Spleen (tissue), 11 donors: Measurements from ENCODE around the gene DRAP1. TPM values are rescaled to one million over a fixed set of nuclear protein-coding genes. Genes with fewer than 3 reads are reported as not detected.

Experiments used
- DNase-seq: peaks from one replicate; pipeline ENCODE4 v3.0.0-alpha.2; 2020
- H3K27ac ChIP-seq, 8 donors: fragments of 200-600 bp; sonication (generic) in 7 of 8; 1 replicate in 4 of 8; 2 replicates in 4 of 8; pipeline versions ENCODE4 v1.5.0 to v1.8.0; 2016 to 2021; ENCODE audit warnings: inconsistent platforms in 4 of 8, mild to moderate bottlenecking in 4 of 8, moderate library complexity in 1 of 8
- H3K27me3 ChIP-seq, 7 donors: fragments of 200-600 bp; sonication (generic) in 6 of 7; replicated peaks in 1 of 7; 1 replicate in 4 of 7; 2 replicates in 3 of 7; pipeline versions ENCODE4 v1.5.0 to v1.8.0; 2016 to 2021; ENCODE audit warnings: inconsistent platforms in 3 of 7, mild to moderate bottlenecking in 1 of 7
- H3K36me3 ChIP-seq, 6 donors: fragments of 200-600 bp; sonication (generic) in 5 of 6; 1 replicate in 4 of 6; 2 replicates in 2 of 6; pipeline versions ENCODE4 v1.5.0 to v1.8.0; 2016 to 2021; ENCODE audit warnings: inconsistent platforms in 2 of 6
- H3K4me1 ChIP-seq, 6 donors: fragments of 200-600 bp; sonication (generic) in 5 of 6; 1 replicate in 3 of 6; 2 replicates in 3 of 6; pipeline versions ENCODE4 v1.5.0 to v1.8.0; 2016 to 2021; ENCODE audit warnings: inconsistent platforms in 3 of 6
- H3K4me3 ChIP-seq, 8 donors: fragments of 200-600 bp; sonication (generic) in 7 of 8; 1 replicate in 4 of 8; 2 replicates in 4 of 8; pipeline versions ENCODE4 v1.5.0 to v1.8.0; 2016 to 2021; ENCODE audit warnings: inconsistent platforms in 4 of 8, mild to moderate bottlenecking in 4 of 8, moderate library complexity in 2 of 8
- H3K9me3 ChIP-seq, 8 donors: fragments of 200-600 bp; sonication (generic) in 7 of 8; 1 replicate in 4 of 8; 2 replicates in 4 of 8; pipeline versions ENCODE4 v1.5.0 to v1.8.0; 2016 to 2021; ENCODE audit warnings: inconsistent platforms in 4 of 8
- CTCF ChIP-seq, 11 experiments: fragments of 200-600 bp in 7 of 11; fragments of 450-650 bp in 4 of 11; sonication (generic) in 4 of 11; IDR thresholded peaks in 8 of 11; conservative IDR thresholded peaks in 3 of 11; 1 replicate in 7 of 11; 2 replicates in 4 of 11; pipeline versions ENCODE4 v1.4.0 to v1.8.0; 2016 to 2021; ENCODE audit warnings: antibody characterized with exemption in 11 of 11, inconsistent platforms in 4 of 11, mild to moderate bottlenecking in 1 of 11
- POLR2A ChIP-seq, 3 donors: fragments of 450-650 bp; IDR thresholded peaks; one replicate each; pipeline ENCODE4 v1.5.1; 2017; ENCODE audit warnings: antibody characterized with exemption in 3 of 3, mild to moderate bottlenecking in 1 of 3
- POLR2AphosphoS5 ChIP-seq, 3 donors: sonication (generic); formaldehyde crosslinking; IDR thresholded peaks; one replicate each; pipeline ENCODE4 v1.5.1; 2017; ENCODE audit warnings: antibody characterized with exemption in 3 of 3
- WGBS, 5 donors: extraction: QIAGEN DNeasy Blood & Tissue Kit in 3 of 5; methylation state at CpG; one replicate each; pipeline versions ENCODE4 v1.1.5 to v1.1.7; 2013 to 2018; 5-methylcytosine and 5-hydroxymethylcytosine counted together
- intact Hi-C: fragments of 100-400 bp; cut with DNase I; formaldehyde crosslinking; loops from one replicate; pipeline ENCODE4 v1.15.0; 2023; ENCODE audit warnings: low total_unique reads
- polyA plus RNA-seq, 3 donors: library from polyadenylated mRNA; stranded (reverse); fragments of 200-250 nt; gene quantifications; one replicate each; pipeline ENCODE4 v1.2.1, GENCODE V29; 2013
- total RNA-seq, 7 donors: library from RNA; depleted of rRNA in 3 of 7; stranded (reverse); fragments of >200 nt in 3 of 7; fragmentation: NEBNext Ultra II Directional in 4 of 7; extraction: Animal tissue kit (Norgen Biotek cat#: 25700) in 4 of 7; gene quantifications; one replicate each; pipeline versions ENCODE4 v1.1.0 to v1.2.1, GENCODE V29; 2016 to 2021
- donor health status: healthy with polysubstance abuse.
- donor health status: DM: no; HTN: no; CAD: no; lungs with moderate emphysema.
- donor health status: DM: no; HTN: no; CAD: no.
- donor health status: Bipolar disorder and iron deficiency.
- donor health status: healthy.
- donor health status: DM: no; HTN: no; CAD: no.
- donor health status: DM: yes; HTN: yes; CAD: no.

Gene DRAP1
- total and polyA plus RNA-seq, 10 donors: 58.3 to 123 (median 71.5) TPM

DNA sequence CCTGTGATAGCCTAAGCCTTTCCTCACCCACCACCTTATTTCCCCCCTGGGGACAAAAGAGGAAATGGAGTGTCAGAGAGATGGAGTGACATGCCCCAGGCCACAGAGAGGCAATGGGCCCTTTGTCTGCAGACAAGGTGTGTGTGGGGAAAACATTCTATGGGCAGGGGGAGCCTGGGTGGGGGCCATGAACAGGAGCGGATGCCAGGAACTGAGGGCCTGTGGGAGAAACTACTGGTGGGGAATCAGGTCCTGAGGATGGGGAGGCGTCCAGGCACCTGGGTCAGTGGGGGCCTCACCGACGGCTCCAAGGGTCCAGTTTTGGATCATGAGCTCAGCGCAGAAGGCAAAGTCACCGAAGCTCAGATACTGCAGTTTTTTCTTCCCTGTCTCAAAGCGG is 34.0 kb upstream of the DRAP1 start:
- WGBS, 5 donors: 89 to 98% (median 93%) methylated on average over 7 of the region's 7 CpGs
- peaks cover 0 to 63% (median 38%) of the 10 kb centered on the region in 6 donors for H3K36me3 ChIP-seq
- intact Hi-C loops: loop anchor here (5.0 kb wide), 1 partner anchor 102 kb away; no protein-coding TSS in a partner anchor

DNA sequence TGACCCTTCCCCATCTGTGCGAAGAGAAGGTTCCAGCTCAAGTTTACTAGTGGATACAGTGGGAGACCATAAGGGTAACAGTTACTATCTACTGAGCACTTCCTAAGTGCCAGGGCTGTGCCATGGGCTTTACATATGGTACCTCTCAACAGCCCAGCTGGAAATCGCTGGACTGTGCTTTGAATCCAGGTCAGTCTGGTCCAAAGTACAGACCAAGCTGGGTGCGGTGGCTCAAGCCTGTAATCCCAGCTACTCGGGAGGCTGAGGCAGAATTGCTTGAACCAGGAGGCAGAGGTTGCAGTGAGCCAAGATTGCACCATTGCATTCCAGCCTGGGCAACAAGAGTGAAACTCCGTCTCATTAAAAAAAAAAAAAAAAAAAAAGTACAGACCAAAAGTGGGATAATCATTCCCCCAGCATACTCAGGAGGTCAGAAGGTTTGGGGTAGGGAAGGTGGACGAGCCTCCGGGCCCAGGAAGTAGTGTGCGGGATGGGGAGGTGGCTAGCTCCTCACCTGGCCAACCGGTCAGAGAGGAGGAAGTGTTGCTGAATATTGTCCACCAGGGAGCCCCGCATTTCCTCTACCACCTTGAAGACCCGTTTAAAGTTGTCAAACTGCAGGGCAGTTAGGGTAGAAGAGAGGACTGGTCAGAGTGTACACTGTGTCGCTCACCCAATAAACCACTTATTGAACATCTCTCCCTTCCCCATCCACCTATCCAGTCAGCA is 33.3 kb upstream of the DRAP1 start:
- no peak for TF ChIP-seq POLR2AphosphoS5 (IDR thresholded peaks at IDR 0.05)
- TF ChIP-seq POLR2A (IDR thresholded peaks at IDR 0.05): no peak
- TF ChIP-seq CTCF (IDR thresholded peaks at IDR 0.05 in 8 of 11, conservative IDR thresholded peaks at IDR 0.05 in 3 of 11): no peak
- no peaks in the 10 kb centered on the region for H3K9me3 ChIP-seq
- WGBS, 5 donors: 79 to 93% (median 87%) methylated on average over 12 of the region's 12 CpGs
- intact Hi-C loops: loop anchor here (5.0 kb wide), 1 partner anchor 101 kb away; no protein-coding TSS in a partner anchor
- DNase-seq: peak; percentile 57
- no peaks in the 10 kb centered on the region for H3K27me3 ChIP-seq
- peak overlapping the region in 1 of 8 donors; percentile 57 for H3K27ac ChIP-seq
- peaks cover 27 to 83% (median 50%) of the 10 kb centered on the region in 6 donors for H3K4me1 ChIP-seq
- H3K4me3 ChIP-seq: no peak overlapping the region
- H3K36me3 ChIP-seq: peaks cover 0 to 63% (median 38%) of the 10 kb centered on the region in 6 donors

More for the DNA sequence above, 34.0 kb upstream of the DRAP1 start:
- DNase-seq: peak; percentile 69
- TF ChIP-seq CTCF (IDR thresholded peaks at IDR 0.05 in 8 of 11, conservative IDR thresholded peaks at IDR 0.05 in 3 of 11) (no peak), POLR2A (IDR thresholded peaks at IDR 0.05) (no peak), POLR2AphosphoS5 (IDR thresholded peaks at IDR 0.05) (no peak)
- H3K4me1 ChIP-seq: peaks cover 27 to 85% (median 53%) of the 10 kb centered on the region in 6 donors
- H3K4me3 ChIP-seq: no peak overlapping the region
- no peaks in the 10 kb centered on the region for H3K9me3 ChIP-seq
- peak overlapping the region in 4 of 8 donors; percentile 39 to 60 (median 49) for H3K27ac ChIP-seq
- no peaks in the 10 kb centered on the region for H3K27me3 ChIP-seq

- no peaks in the 10 kb centered on the region for H3K27me3 ChIP-seq
- H3K4me1 ChIP-seq: peaks cover 34 to 83% (median 53%) of the 10 kb centered on the region in 6 donors
- peak; percentile 73 for DNase-seq
- intact Hi-C loops: loop anchor here (5.0 kb wide), 1 partner anchor 100 kb away; no protein-coding TSS in a partner anchor
- 82 to 92% (median 89%) methylated on average over 14 of the region's 14 CpGs for WGBS, 5 donors
- H3K27ac ChIP-seq: peak overlapping the region in 7 of 8 donors; percentile 92 to 99 (median 96)
- peak overlapping the region in 7 of 8 donors; percentile 63 to 93 (median 90) for H3K4me3 ChIP-seq
- H3K9me3 ChIP-seq: no peaks in the 10 kb centered on the region
- peaks cover 0 to 53% (median 38%) of the 10 kb centered on the region in 6 donors for H3K36me3 ChIP-seq
- TF ChIP-seq POLR2A (IDR thresholded peaks at IDR 0.05) (no peak), POLR2AphosphoS5 (IDR thresholded peaks at IDR 0.05) (no peak), CTCF (IDR thresholded peaks at IDR 0.05 in 8 of 11, conservative IDR thresholded peaks at IDR 0.05 in 3 of 11) (no peak)
Measured at GRCh38 chr11:65886826-65887722, 32.2 kb upstream of the DRAP1 start.
